ENCODE results near the gene PDE7B.

The PDE7B gene

GRCh38 chr6:135920689-135921088, 69.2 kb downstream of the PDE7B start:
- Histone ChIP-seq H3K9me3 (replicated peaks; ENCODE audit: insufficient read depth, low read length) (no peaks in the 10 kb centered on the region), H3K4me2 (ENCODE audit: low read depth, low read length) (no peak overlapping the region)

GRCh38 chr6:135921188-135921587, 69.7 kb downstream of the PDE7B start:
- DNase-seq, result no peak
- no peak overlapping the region for H3K27ac ChIP-seq (ENCODE audit: low read length)

More at GRCh38 chr6:135920689-135921088, 69.2 kb downstream of the PDE7B start:
- Histone ChIP-seq H3K4me3 (ENCODE audit: low read length) (no peak overlapping the region), H2AFZ (ENCODE audit: low read length) (no peak overlapping the region), H3K9ac (ENCODE audit: low read length) (no peak overlapping the region), H3K79me2 (ENCODE audit: low read length) (no peaks in the 10 kb centered on the region), H3F3A (ENCODE audit: insufficient read depth, low read length) (no peaks in the 10 kb centered on the region), H3K9me2 (replicated peaks; ENCODE audit: insufficient read depth, low read length) (no peaks in the 10 kb centered on the region), H3K4me1 (ENCODE audit: low read length) (no peaks in the 10 kb centered on the region), H3K36me3 (replicated peaks; ENCODE audit: insufficient read depth, low read length) (no peaks in the 10 kb centered on the region), H4K20me1 (ENCODE audit: insufficient read depth, low read length) (no peaks in the 10 kb centered on the region), H3K27ac (ENCODE audit: low read length) (no peak overlapping the region), H3K27me3 (replicated peaks; ENCODE audit: insufficient read depth, low read length) (no peaks in the 10 kb centered on the region)
- TF ChIP-seq EZH2phosphoT487 (IDR thresholded peaks at IDR 0.05; ENCODE audit: low read length), result no peak
- no peak for DNase-seq

GRCh38 chr6:135922174-135922573, 70.7 kb downstream of the PDE7B start:
- Histone ChIP-seq H3K4me3 (ENCODE audit: low read length) (no peak overlapping the region), H3K9ac (ENCODE audit: low read length) (no peak overlapping the region), H3F3A (ENCODE audit: insufficient read depth, low read length) (no peaks in the 10 kb centered on the region)

More at GRCh38 chr6:135921188-135921587, 69.7 kb downstream of the PDE7B start:
- Histone ChIP-seq H3K4me1 (ENCODE audit: low read length) (no peaks in the 10 kb centered on the region), H3K9ac (ENCODE audit: low read length) (no peak overlapping the region), H3K79me2 (ENCODE audit: low read length) (no peaks in the 10 kb centered on the region), H3K4me3 (ENCODE audit: low read length) (no peak overlapping the region), H3F3A (ENCODE audit: insufficient read depth, low read length) (no peaks in the 10 kb centered on the region), H3K9me2 (replicated peaks; ENCODE audit: insufficient read depth, low read length) (no peaks in the 10 kb centered on the region), H3K36me3 (replicated peaks; ENCODE audit: insufficient read depth, low read length) (no peaks in the 10 kb centered on the region), H3K4me2 (ENCODE audit: low read depth, low read length) (no peak overlapping the region), H3K27me3 (replicated peaks; ENCODE audit: insufficient read depth, low read length) (no peaks in the 10 kb centered on the region), H2AFZ (ENCODE audit: low read length) (no peak overlapping the region), H3K9me3 (replicated peaks; ENCODE audit: insufficient read depth, low read length) (no peaks in the 10 kb centered on the region), H4K20me1 (ENCODE audit: insufficient read depth, low read length) (no peaks in the 10 kb centered on the region)
- TF ChIP-seq EZH2phosphoT487 (IDR thresholded peaks at IDR 0.05; ENCODE audit: low read length) (no peak), CTCF (IDR thresholded peaks at IDR 0.05; ENCODE audit: low read length) (no peak), EZH2 (optimal IDR thresholded peaks at IDR 0.05; ENCODE audit: low read depth, low read length) (no peak)

More at GRCh38 chr6:135922174-135922573, 70.7 kb downstream of the PDE7B start:
- no peaks in the 10 kb centered on the region for H3K79me2 ChIP-seq (ENCODE audit: low read length)
- H3K9me2 ChIP-seq (replicated peaks; ENCODE audit: insufficient read depth, low read length), result no peaks in the 10 kb centered on the region
- no peaks in the 10 kb centered on the region for H3K36me3 ChIP-seq (replicated peaks; ENCODE audit: insufficient read depth, low read length)
- H3K4me2 ChIP-seq (ENCODE audit: low read depth, low read length), result no peak overlapping the region
- H4K20me1 ChIP-seq (ENCODE audit: insufficient read depth, low read length), result no peaks in the 10 kb centered on the region
- H3K27me3 ChIP-seq (replicated peaks; ENCODE audit: insufficient read depth, low read length), result no peaks in the 10 kb centered on the region
- DNase-seq, result no peak
- no peaks in the 10 kb centered on the region for H3K4me1 ChIP-seq (ENCODE audit: low read length)
- no peak overlapping the region for H2AFZ ChIP-seq (ENCODE audit: low read length)
- H3K9me3 ChIP-seq (replicated peaks; ENCODE audit: insufficient read depth, low read length), result no peaks in the 10 kb centered on the region
- no peak for TF ChIP-seq EZH2 (optimal IDR thresholded peaks at IDR 0.05; ENCODE audit: low read depth, low read length)
- TF ChIP-seq CTCF (IDR thresholded peaks at IDR 0.05; ENCODE audit: low read length), result no peak
- TF ChIP-seq EZH2phosphoT487 (IDR thresholded peaks at IDR 0.05; ENCODE audit: low read length), result no peak
- H3K27ac ChIP-seq (ENCODE audit: low read length), result no peak overlapping the region

Data from MM.1S (cell line).